COLO829 (cell line): ENCODE results near the gene STXBP5.
"Not testable (repeated sequence)": the region's sequence is repeated elsewhere in the genome, so short reads cannot be mapped to it uniquely, and the experiment has no call there.

Experiments
- DNase-seq: peaks from one replicate; pipeline ENCODE4 v3.0.0; 2012; ENCODE audit warnings: low spot score

Gene STXBP5

GRCh38 chr6:147297663-147298316 lies 93.6 kb downstream of the STXBP5 start:
- DNase-seq, result no peak

- DNase-seq, result no peak
These were observed 94.2 kb downstream of the STXBP5 start for GRCh38 chr6:147298461-147298860.

- no peak for DNase-seq
These were observed 94.8 kb downstream of the STXBP5 start for GRCh38 chr6:147299035-147299434.

GRCh38 chr6:147301070-147301469 lies 96.9 kb downstream of the STXBP5 start:
- no peak for DNase-seq

- DNase-seq, result no peak
These were observed 99.8 kb downstream of the STXBP5 start for GRCh38 chr6:147304016-147304415.

GRCh38 chr6:147310521-147310920 lies 106.3 kb downstream of the STXBP5 start:
- DNase-seq, result no peak

GRCh38 chr6:147311218-147311617 lies 107.0 kb downstream of the STXBP5 start:
- DNase-seq, result no peak

GRCh38 chr6:147321260-147321659 lies 117.0 kb downstream of the STXBP5 start:
- no peak for DNase-seq

- DNase-seq, result no peak
These were observed 118.3 kb downstream of the STXBP5 start for GRCh38 chr6:147322299-147323162.

GRCh38 chr6:147325557-147325956 lies 121.3 kb downstream of the STXBP5 start:
- DNase-seq, result peak; percentile 3

- DNase-seq, result no peak
These were observed 127.2 kb downstream of the STXBP5 start for GRCh38 chr6:147331401-147331800.

GRCh38 chr6:147337921-147338320 lies 133.7 kb downstream of the STXBP5 start:
- DNase-seq, result no peak

- no peak for DNase-seq
These were observed 137.3 kb downstream of the STXBP5 start for GRCh38 chr6:147341486-147341885.

GRCh38 chr6:147345902-147346301 lies 141.7 kb downstream of the STXBP5 start:
- DNase-seq, result no peak

GRCh38 chr6:147347179-147347881 lies 143.1 kb downstream of the STXBP5 start:
- no peak for DNase-seq

- no peak for DNase-seq
These were observed 143.8 kb downstream of the STXBP5 start for GRCh38 chr6:147347882-147348575.

GRCh38 chr6:147361311-147361981 lies 157.2 kb downstream of the STXBP5 start:
- no peak for DNase-seq

- no peak for DNase-seq
These were observed 162.1 kb downstream of the STXBP5 start for GRCh38 chr6:147366290-147366689.

- DNase-seq, result no peak
These were observed 167.1 kb downstream of the STXBP5 start for GRCh38 chr6:147371325-147371724.

GRCh38 chr6:147372806-147373205 lies 168.6 kb downstream of the STXBP5 start:
- DNase-seq, result no peak

- no peak for DNase-seq
These were observed 174.6 kb downstream of the STXBP5 start for GRCh38 chr6:147378819-147379218.

GRCh38 chr6:147380841-147381240 lies 176.6 kb downstream of the STXBP5 start:
- not testable (repeated sequence) for DNase-seq
